ENCODE measurements around the gene NFU1. TPM values are rescaled to one million over a fixed set of nuclear protein-coding genes. Genes with fewer than 3 reads are reported as not detected.

The NFU1 gene
- total and polyA plus RNA-seq, 9 of the 15 experiments (the other 6 are each of a cell fraction or from before 2014, with no cell fraction given): 33.3 to 61.8 (median 53.7) TPM

GRCh38 chr2:69436938-69437750 is at the start of gene NFU1 (continued):
- no peak for TF ChIP-seq BCLAF1 (IDR thresholded peaks at IDR 0.05; ENCODE audit: borderline replicate concordance in 1 of 2, control insufficient read depth in 1 of 2, low read depth in 2 of 2, low read length in 1 of 2)
- TF ChIP-seq ZMIZ1 (IDR thresholded peaks at IDR 0.05; ENCODE audit: low read depth in 2 of 2, low read length in 2 of 2): no peak
- peak; percentile 80 for TF ChIP-seq LCOR (CRISPR knock-in tag; IDR thresholded peaks at IDR 0.05)
- TF ChIP-seq HSF4 (CRISPR knock-in tag; IDR thresholded peaks at IDR 0.05; ENCODE audit: borderline replicate concordance): no peak
- TF ChIP-seq FOXP4 (CRISPR knock-in tag; IDR thresholded peaks at IDR 0.05; ENCODE audit: borderline replicate concordance): 0 out of 2 replicates have a peak, but pooled peaks have one; percentile 77
- TF ChIP-seq ZFP36 (IDR thresholded peaks at IDR 0.05; ENCODE audit: low read depth, low read length, partially characterized antibody): no peak
- peak; percentile 79; the same call in 1 of the 2 replicates for TF ChIP-seq ZNF766 (CRISPR knock-in tag; conservative IDR thresholded peaks at IDR 0.05)
- peak; percentile 93 for TF ChIP-seq CREM (IDR thresholded peaks at IDR 0.05; ENCODE audit: low read depth)
- peak; percentile 74 for TF ChIP-seq ZNF395 (CRISPR knock-in tag; IDR thresholded peaks at IDR 0.05)
- TF ChIP-seq CTBP1 (IDR thresholded peaks at IDR 0.05; ENCODE audit: borderline replicate concordance): peak; percentile 82
- TF ChIP-seq CHCHD3 (CRISPR knock-in tag; IDR thresholded peaks at IDR 0.05): no peak; the same call in 1 of the 2 replicates
- TF ChIP-seq MTF1 (CRISPR knock-in tag; IDR thresholded peaks at IDR 0.05; ENCODE audit: borderline replicate concordance): no peak
- TF ChIP-seq ZNF146 (CRISPR knock-in tag; IDR thresholded peaks at IDR 0.05; ENCODE audit: unreplicated experiment): no peak
- peak; percentile 92 for TF ChIP-seq TAF9B (IDR thresholded peaks at IDR 0.05; ENCODE audit: partially characterized antibody)
- no peak for TF ChIP-seq ZNF12 (CRISPR knock-in tag; IDR thresholded peaks at IDR 0.05)
- peak; percentile 84; the same call in 1 of the 2 replicates for TF ChIP-seq CBX1 (IDR thresholded peaks at IDR 0.05; ENCODE audit: low read depth)

Measured in K562 (cell line).